GM12865 (cell line): ENCODE measurements around the gene ENPP1.

Experiments used
- DNase-seq: peaks from one replicate; pipeline ENCODE4 v3.0.0; 2010; ENCODE audit warnings: low read depth
- H3K4me3 ChIP-seq: 2 replicates; pipeline ENCODE4 v1.5.1; 2011; ENCODE audit warnings: mild to moderate bottlenecking, low read depth, low read length, control low read depth
- TF ChIP-seq, protein P1 (sequence below): IDR thresholded peaks from 2 replicates; pipeline ENCODE4 v1.5.1; 2011; ENCODE audit warnings: low read length, control low read depth, low read depth, inconsistent platforms; ENCODE audit not compliant: insufficient read depth; ENCODE audit errors: missing control alignments

Gene ENPP1

GRCh38 chr6:131876545-131876944 is 68.7 kb downstream of the ENPP1 start:
- TF ChIP-seq, protein P1, sequence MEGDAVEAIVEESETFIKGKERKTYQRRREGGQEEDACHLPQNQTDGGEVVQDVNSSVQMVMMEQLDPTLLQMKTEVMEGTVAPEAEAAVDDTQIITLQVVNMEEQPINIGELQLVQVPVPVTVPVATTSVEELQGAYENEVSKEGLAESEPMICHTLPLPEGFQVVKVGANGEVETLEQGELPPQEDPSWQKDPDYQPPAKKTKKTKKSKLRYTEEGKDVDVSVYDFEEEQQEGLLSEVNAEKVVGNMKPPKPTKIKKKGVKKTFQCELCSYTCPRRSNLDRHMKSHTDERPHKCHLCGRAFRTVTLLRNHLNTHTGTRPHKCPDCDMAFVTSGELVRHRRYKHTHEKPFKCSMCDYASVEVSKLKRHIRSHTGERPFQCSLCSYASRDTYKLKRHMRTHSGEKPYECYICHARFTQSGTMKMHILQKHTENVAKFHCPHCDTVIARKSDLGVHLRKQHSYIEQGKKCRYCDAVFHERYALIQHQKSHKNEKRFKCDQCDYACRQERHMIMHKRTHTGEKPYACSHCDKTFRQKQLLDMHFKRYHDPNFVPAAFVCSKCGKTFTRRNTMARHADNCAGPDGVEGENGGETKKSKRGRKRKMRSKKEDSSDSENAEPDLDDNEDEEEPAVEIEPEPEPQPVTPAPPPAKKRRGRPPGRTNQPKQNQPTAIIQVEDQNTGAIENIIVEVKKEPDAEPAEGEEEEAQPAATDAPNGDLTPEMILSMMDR = no peak
- no peak for DNase-seq
- H3K4me3 ChIP-seq = no peak overlapping the region

GRCh38 chr6:131877999-131878789 is 70.4 kb downstream of the ENPP1 start:
- no peak for DNase-seq
- TF ChIP-seq, protein P1 = no peak
- H3K4me3 ChIP-seq = no peak overlapping the region

GRCh38 chr6:131883016-131883415 is 75.2 kb downstream of the ENPP1 start:
- TF ChIP-seq, protein P1 = no peak
- H3K4me3 ChIP-seq = no peak overlapping the region
- no peak for DNase-seq

- no peak overlapping the region for H3K4me3 ChIP-seq
- no peak for DNase-seq
- TF ChIP-seq, protein P1 = no peak
Observed at GRCh38 chr6:131885237-131885636, 77.4 kb downstream of the ENPP1 start.

DNA sequence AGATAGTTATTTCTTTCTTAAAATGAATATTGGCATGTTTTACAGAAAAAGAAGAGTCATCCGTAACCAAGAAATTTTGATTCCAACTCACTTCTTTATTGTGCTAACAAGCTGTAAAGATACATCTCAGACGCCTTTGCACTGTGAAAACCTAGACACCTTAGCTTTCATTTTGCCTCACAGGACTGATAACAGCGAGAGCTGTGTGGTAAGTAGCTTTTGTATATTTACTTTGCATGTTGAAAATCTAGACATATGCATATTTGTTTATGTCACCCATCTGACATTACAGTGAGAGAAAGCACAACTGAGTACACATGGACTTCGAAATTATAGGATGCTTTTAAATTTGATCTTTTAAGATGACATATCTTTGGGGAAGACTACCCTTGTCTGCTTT is 78.7 kb downstream of the ENPP1 start:
- no peak overlapping the region for H3K4me3 ChIP-seq
- TF ChIP-seq, protein P1 = no peak
- DNase-seq = no peak

DNA sequence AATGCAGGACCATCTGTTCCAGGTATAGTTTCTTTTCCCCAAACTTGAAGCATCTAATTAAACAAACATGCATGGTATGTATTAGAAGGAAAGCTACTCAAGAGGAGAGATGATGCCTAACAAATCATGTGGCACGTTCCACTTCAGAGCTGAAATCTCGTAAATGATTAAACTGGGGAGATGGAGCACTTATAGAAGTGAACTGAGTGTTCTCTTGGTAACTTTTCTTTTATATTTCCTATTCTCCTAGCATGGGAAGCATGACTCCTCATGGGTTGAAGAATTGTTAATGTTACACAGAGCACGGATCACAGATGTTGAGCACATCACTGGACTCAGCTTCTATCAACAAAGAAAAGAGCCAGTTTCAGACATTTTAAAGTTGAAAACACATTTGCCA is 82.3 kb downstream of the ENPP1 start:
- no peak overlapping the region for H3K4me3 ChIP-seq
- TF ChIP-seq, protein P1 = no peak
- DNase-seq = no peak

DNA sequence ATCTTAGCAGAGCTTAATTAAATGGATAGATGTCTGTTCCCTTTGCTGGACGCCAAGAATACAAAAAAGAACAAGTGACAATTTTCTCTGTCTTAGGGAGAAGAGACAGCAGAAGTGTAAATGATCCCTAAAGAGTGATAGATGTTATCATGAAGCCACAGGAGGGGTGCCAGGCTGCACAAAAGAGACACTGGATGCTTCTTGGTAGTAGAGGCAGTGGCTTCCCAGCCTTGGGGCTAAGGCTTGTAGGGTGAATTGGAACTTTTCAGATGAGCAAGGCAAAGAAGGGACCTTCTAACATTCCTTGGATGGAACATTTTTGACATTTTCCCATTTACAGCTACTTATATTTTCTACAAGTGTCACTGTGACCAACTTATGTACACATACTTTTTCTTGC is 85.4 kb downstream of the ENPP1 start:
- no peak overlapping the region for H3K4me3 ChIP-seq
- TF ChIP-seq, protein P1 = no peak
- no peak for DNase-seq
